ENCODE data around the gene SLC9A6. TPM values are rescaled to one million over a fixed set of nuclear protein-coding genes. Genes with fewer than 3 reads are reported as not detected.

SLC9A6 gene
- total RNA-seq, 1 donor from 2014 or later = 16.1 TPM

Other genes with a start within 250 kb of the SLC9A6 start
- gene CT45A3, start 217.2 kb upstream of the SLC9A6 start, total RNA-seq = not detected
- not detected for gene CT45A5, start 199.9 kb upstream of the SLC9A6 start, total RNA-seq
- not detected for gene CT45A6, start 182.6 kb upstream of the SLC9A6 start, total RNA-seq
- not detected for gene CT45A2, start 165.4 kb upstream of the SLC9A6 start, total RNA-seq
- gene CT45A7, start 148.2 kb upstream of the SLC9A6 start, total RNA-seq = not detected
- gene CT45A8, start 130.9 kb upstream of the SLC9A6 start, total RNA-seq = not detected
- gene CT45A9, start 113.6 kb upstream of the SLC9A6 start, total RNA-seq = not detected
- not detected for gene CT45A10, start 92.0 kb upstream of the SLC9A6 start, total RNA-seq
- not detected for gene SAGE1, start 91.7 kb upstream of the SLC9A6 start, total RNA-seq
- gene MMGT1, start 11.4 kb upstream of the SLC9A6 start, total RNA-seq = 22.1 TPM
- 808 TPM for gene FHL1, start 162.1 kb downstream of the SLC9A6 start, total RNA-seq